ENCODE data around the gene PCLAF. TPM values are rescaled to one million over a fixed set of nuclear protein-coding genes. Genes with fewer than 3 reads are reported as not detected.

Gene PCLAF
- total RNA-seq, 1 experiment from 2014 or later: 93.5 TPM

DNA sequence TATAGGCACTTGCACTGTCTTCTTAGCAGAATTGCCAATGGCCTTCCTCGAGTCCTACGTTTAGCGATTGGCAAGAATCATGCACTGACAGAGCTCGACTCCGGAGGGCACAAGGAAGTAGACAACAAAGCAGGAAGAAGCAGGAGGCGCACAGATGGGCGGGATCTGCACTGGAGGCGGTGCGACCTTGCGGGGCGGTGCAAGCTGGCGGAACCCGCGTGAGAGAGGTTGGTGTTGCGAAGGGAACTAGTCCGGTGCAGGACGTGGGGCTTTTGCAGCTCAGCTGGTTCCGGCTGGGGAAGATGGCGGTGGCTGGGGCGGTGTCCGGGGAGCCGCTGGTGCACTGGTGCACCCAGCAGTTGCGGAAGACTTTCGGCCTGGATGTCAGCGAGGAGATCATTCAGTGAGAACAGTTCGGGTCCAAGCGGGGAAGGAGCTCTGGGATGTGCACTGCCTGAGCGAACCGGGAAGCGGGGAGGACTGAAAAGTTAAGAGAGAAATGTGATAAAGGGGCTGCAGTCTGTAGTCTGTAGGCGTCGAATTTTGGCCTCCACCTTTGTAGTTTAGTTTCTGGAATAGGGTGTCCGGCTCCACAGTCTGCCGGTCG, 6.4 kb upstream of the PCLAF start, which contains the start of gene TRIP4 (continued):
- TF ChIP-seq, protein P1, sequence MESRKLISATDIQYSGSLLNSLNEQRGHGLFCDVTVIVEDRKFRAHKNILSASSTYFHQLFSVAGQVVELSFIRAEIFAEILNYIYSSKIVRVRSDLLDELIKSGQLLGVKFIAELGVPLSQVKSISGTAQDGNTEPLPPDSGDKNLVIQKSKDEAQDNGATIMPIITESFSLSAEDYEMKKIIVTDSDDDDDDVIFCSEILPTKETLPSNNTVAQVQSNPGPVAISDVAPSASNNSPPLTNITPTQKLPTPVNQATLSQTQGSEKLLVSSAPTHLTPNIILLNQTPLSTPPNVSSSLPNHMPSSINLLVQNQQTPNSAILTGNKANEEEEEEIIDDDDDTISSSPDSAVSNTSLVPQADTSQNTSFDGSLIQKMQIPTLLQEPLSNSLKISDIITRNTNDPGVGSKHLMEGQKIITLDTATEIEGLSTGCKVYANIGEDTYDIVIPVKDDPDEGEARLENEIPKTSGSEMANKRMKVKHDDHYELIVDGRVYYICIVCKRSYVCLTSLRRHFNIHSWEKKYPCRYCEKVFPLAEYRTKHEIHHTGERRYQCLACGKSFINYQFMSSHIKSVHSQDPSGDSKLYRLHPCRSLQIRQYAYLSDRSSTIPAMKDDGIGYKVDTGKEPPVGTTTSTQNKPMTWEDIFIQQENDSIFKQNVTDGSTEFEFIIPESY (IDR thresholded peaks at IDR 0.05; ENCODE audit: extremely low read depth, insufficient replicate concordance, low read length): peak; percentile 66
- TF ChIP-seq SRF (IDR thresholded peaks at IDR 0.05; ENCODE audit: low read depth): peak; percentile 82; the same call in 1 of the 2 replicates
- TF ChIP-seq, protein P2, sequence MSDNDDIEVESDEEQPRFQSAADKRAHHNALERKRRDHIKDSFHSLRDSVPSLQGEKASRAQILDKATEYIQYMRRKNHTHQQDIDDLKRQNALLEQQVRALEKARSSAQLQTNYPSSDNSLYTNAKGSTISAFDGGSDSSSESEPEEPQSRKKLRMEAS (IDR thresholded peaks at IDR 0.05): peak; percentile 95
- TF ChIP-seq TCF7L2 (IDR thresholded peaks at IDR 0.05; ENCODE audit: borderline replicate concordance, extremely low read depth, insufficient read depth, insufficient read length): peak; percentile 73

DNA sequence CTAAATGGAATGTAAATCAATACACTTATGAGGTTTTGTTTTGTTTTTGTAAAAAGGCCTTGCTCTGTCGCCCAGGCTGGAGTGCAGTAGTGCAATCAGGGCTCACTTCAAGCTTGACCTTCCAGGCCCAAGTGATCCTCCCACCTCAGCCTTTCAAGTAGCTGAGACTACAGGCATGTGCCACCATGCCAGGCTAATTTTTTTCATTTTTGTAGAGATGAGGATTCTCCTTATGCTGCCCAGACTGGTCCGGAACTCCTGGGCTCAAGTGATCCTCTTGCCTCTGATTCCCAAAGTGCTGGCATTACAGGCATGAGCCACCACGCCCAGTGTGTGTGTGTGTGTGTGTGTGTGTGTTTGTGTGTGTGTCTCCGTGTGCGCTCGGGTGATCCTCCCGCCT, 5.0 kb upstream of the PCLAF start:
- no peaks in the 10 kb centered on the region for H3K9me2 ChIP-seq (ENCODE audit: insufficient read depth)
- H3K4me1 ChIP-seq (ENCODE audit: control insufficient read depth in 1 of 2, insufficient read depth in 2 of 2, low read length in 2 of 2): peaks cover 9 to 21% of the 10 kb centered on the region in 2 experiments; a peak in 3 of 4 replicates
- H3K36me3 ChIP-seq (ENCODE audit: control insufficient read depth in 1 of 2, insufficient read depth in 2 of 2, low read length in 2 of 2): no peaks in the 10 kb centered on the region
- no peak overlapping the region; a peak in 1 of 4 replicates for H3K4me3 ChIP-seq (replicated peaks in 1 of 2; ENCODE audit: low read depth in 1 of 2, low read length in 2 of 2)
- H3K27me3 ChIP-seq (ENCODE audit: insufficient read depth, low read length): no peaks in the 10 kb centered on the region
- no peak for DNase-seq (ENCODE audit: low read depth, low spot score)
- TF ChIP-seq SRF (IDR thresholded peaks at IDR 0.05; ENCODE audit: low read depth) (no peak), EGR1 (IDR thresholded peaks at IDR 0.05; ENCODE audit: low read depth) (no peak), RAD21 (IDR thresholded peaks at IDR 0.05; ENCODE audit: low read depth) (no peak), EZH2phosphoT487 (IDR thresholded peaks at IDR 0.05; ENCODE audit: borderline replicate concordance) (no peak), SP1 (IDR thresholded peaks at IDR 0.05; ENCODE audit: low read depth) (no peak), FOSL1 (IDR thresholded peaks at IDR 0.05; ENCODE audit: low read depth) (no peak)
- TF ChIP-seq, protein P3, sequence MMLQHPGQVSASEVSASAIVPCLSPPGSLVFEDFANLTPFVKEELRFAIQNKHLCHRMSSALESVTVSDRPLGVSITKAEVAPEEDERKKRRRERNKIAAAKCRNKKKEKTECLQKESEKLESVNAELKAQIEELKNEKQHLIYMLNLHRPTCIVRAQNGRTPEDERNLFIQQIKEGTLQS (IDR thresholded peaks at IDR 0.05): no peak
- TF ChIP-seq, protein P4, sequence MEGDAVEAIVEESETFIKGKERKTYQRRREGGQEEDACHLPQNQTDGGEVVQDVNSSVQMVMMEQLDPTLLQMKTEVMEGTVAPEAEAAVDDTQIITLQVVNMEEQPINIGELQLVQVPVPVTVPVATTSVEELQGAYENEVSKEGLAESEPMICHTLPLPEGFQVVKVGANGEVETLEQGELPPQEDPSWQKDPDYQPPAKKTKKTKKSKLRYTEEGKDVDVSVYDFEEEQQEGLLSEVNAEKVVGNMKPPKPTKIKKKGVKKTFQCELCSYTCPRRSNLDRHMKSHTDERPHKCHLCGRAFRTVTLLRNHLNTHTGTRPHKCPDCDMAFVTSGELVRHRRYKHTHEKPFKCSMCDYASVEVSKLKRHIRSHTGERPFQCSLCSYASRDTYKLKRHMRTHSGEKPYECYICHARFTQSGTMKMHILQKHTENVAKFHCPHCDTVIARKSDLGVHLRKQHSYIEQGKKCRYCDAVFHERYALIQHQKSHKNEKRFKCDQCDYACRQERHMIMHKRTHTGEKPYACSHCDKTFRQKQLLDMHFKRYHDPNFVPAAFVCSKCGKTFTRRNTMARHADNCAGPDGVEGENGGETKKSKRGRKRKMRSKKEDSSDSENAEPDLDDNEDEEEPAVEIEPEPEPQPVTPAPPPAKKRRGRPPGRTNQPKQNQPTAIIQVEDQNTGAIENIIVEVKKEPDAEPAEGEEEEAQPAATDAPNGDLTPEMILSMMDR (IDR thresholded peaks at IDR 0.05 in 2 of 3, conservative IDR thresholded peaks at IDR 0.05 in 1 of 3; ENCODE audit: borderline replicate concordance in 1 of 3, insufficient read depth in 1 of 3, low read depth in 2 of 3, low read length in 2 of 3): no peak
- TF ChIP-seq, protein P2 (IDR thresholded peaks at IDR 0.05): no peak
- no peak overlapping the region for H3K27ac ChIP-seq (ENCODE audit: low read depth, low read length)
- no peak overlapping the region for H2AFZ ChIP-seq (ENCODE audit: low read depth, low read length, poor library complexity, severe bottlenecking)
- H3K4me2 ChIP-seq (ENCODE audit: low read length): peak overlapping the region; percentile 95
- 0 out of 4 replicates have a peak, but pooled peaks cover 0 to 3% of the 10 kb centered on the region in 2 experiments for H3K9me3 ChIP-seq (ENCODE audit: control insufficient read depth in 1 of 2, insufficient read depth in 1 of 2, low read depth in 1 of 2, low read length in 2 of 2)
- ChIA-PET CTCF (interaction anchor here (1.3 kb wide), 1 partner anchor 223 kb away, joined by 5 read pairs; the partner anchor contains the start of gene PPIB), POLR2A (no interaction called here), RAD21 (ENCODE audit: low non-redundant PET in 1 of 2, low total read pairs in 2 of 2, uncharacterized antibody in 2 of 2, unreplicated experiment in 2 of 2) (interaction anchor here (0.6 kb wide), 2 partner anchors 155 to 295 kb away, joined by 3 to 4 read pairs; no protein-coding TSS in a partner anchor)
- H3K9ac ChIP-seq (ENCODE audit: low read length): no peak overlapping the region
- intact Hi-C loops (cut with micrococcal nuclease): loop anchor here (2.0 to 5.0 kb wide), 2 partner anchors 76 to 223 kb away; partner anchors contain the start of genes PPIB and ZNF609
- no peaks in the 10 kb centered on the region for H4K20me1 ChIP-seq (ENCODE audit: insufficient read depth)
- no peak for ATAC-seq
- BruUV-seq (replicated peaks): no TSS peak
- peaks cover 19% of the 10 kb centered on the region for H3K79me2 ChIP-seq (ENCODE audit: insufficient read depth, low read length)
